ENCODE results near the gene CCDC112.

GRCh38 chr5:115322729-115323128, 26.3 kb upstream of the CCDC112 start:
- TF ChIP-seq CTCF (conservative IDR thresholded peaks at IDR 0.05; ENCODE audit: low read depth in 2 of 2), result no peak
- TF ChIP-seq EZH2 (IDR thresholded peaks at IDR 0.05; ENCODE audit: low read depth, unreplicated experiment), result no peak
- TF ChIP-seq NANOG (IDR thresholded peaks at IDR 0.05; ENCODE audit: borderline replicate concordance), result no peak
- TF ChIP-seq EZH2phosphoT487 (IDR thresholded peaks at IDR 0.05; ENCODE audit: unreplicated experiment), result no peak
- TF ChIP-seq ZNF114 (CRISPR knock-in tag; IDR thresholded peaks at IDR 0.05), result no peak
- TF ChIP-seq STAT1 (IDR thresholded peaks at IDR 0.05; ENCODE audit: unreplicated experiment), result no peak

Data from GM23338 (cell line).